KOPT-K1 (cell line): ENCODE data around the gene KCNQ1.

Experiments used
- H3K27ac ChIP-seq: fragments of 200-600 bp; sonication (generic); 2 replicates; pipeline ENCODE4 v1.5.1; 2016; ENCODE audit warnings: antibody characterized with exemption, mild to moderate bottlenecking, low read depth, low read length; ENCODE audit not compliant: poor library complexity, severe bottlenecking
- H3K36me3 ChIP-seq: fragments of 200-600 bp; sonication (generic); 2 replicates; pipeline ENCODE4 v1.5.1; 2017; ENCODE audit warnings: antibody characterized with exemption, mild to moderate bottlenecking, low read length, moderate library complexity; ENCODE audit not compliant: insufficient read depth
- H3K9me3 ChIP-seq: fragments of 200-600 bp; sonication (generic); 2 replicates; pipeline ENCODE4 v1.5.1; 2017; ENCODE audit warnings: antibody characterized with exemption, low read length, mild to moderate bottlenecking; ENCODE audit not compliant: insufficient read depth, poor library complexity, severe bottlenecking

Gene KCNQ1

GRCh38 chr11:2572491-2573239, 127.9 kb downstream of the KCNQ1 start:
- Histone ChIP-seq H3K27ac (no peak overlapping the region), H3K9me3 (no peaks in the 10 kb centered on the region), H3K36me3 (no peaks in the 10 kb centered on the region)

- Histone ChIP-seq H3K36me3 (no peaks in the 10 kb centered on the region), H3K27ac (no peak overlapping the region), H3K9me3 (no peaks in the 10 kb centered on the region)
These were observed 128.6 kb downstream of the KCNQ1 start for GRCh38 chr11:2573240-2574042.

GRCh38 chr11:2574043-2574552, 129.3 kb downstream of the KCNQ1 start:
- no peak overlapping the region for H3K27ac ChIP-seq
- no peaks in the 10 kb centered on the region for H3K9me3 ChIP-seq
- no peaks in the 10 kb centered on the region for H3K36me3 ChIP-seq

GRCh38 chr11:2574553-2575535, 130.0 kb downstream of the KCNQ1 start:
- no peaks in the 10 kb centered on the region for H3K9me3 ChIP-seq
- no peaks in the 10 kb centered on the region for H3K36me3 ChIP-seq
- H3K27ac ChIP-seq: no peak overlapping the region

- Histone ChIP-seq H3K9me3 (no peaks in the 10 kb centered on the region), H3K27ac (no peak overlapping the region), H3K36me3 (no peaks in the 10 kb centered on the region)
These were observed 130.8 kb downstream of the KCNQ1 start for GRCh38 chr11:2575591-2576051.

GRCh38 chr11:2576111-2576510, 131.3 kb downstream of the KCNQ1 start:
- H3K9me3 ChIP-seq: no peaks in the 10 kb centered on the region
- H3K36me3 ChIP-seq: no peaks in the 10 kb centered on the region
- no peak overlapping the region for H3K27ac ChIP-seq

GRCh38 chr11:2576549-2576948, 131.7 kb downstream of the KCNQ1 start:
- Histone ChIP-seq H3K27ac (no peak overlapping the region), H3K9me3 (no peaks in the 10 kb centered on the region), H3K36me3 (no peaks in the 10 kb centered on the region)

- Histone ChIP-seq H3K9me3 (no peaks in the 10 kb centered on the region), H3K27ac (no peak overlapping the region), H3K36me3 (no peaks in the 10 kb centered on the region)
These were observed 132.5 kb downstream of the KCNQ1 start for GRCh38 chr11:2577031-2577990.

- no peaks in the 10 kb centered on the region for H3K36me3 ChIP-seq
- H3K9me3 ChIP-seq: no peaks in the 10 kb centered on the region
- H3K27ac ChIP-seq: no peak overlapping the region
These were observed 133.5 kb downstream of the KCNQ1 start for GRCh38 chr11:2577991-2578928.

GRCh38 chr11:2578929-2579270, 134.1 kb downstream of the KCNQ1 start:
- Histone ChIP-seq H3K36me3 (no peaks in the 10 kb centered on the region), H3K27ac (no peak overlapping the region), H3K9me3 (no peaks in the 10 kb centered on the region)

- Histone ChIP-seq H3K36me3 (no peaks in the 10 kb centered on the region), H3K9me3 (no peaks in the 10 kb centered on the region), H3K27ac (no peak overlapping the region)
These were observed 134.7 kb downstream of the KCNQ1 start for GRCh38 chr11:2579315-2580060.

- H3K27ac ChIP-seq: no peak overlapping the region
- H3K36me3 ChIP-seq: no peaks in the 10 kb centered on the region
These were observed 135.2 kb downstream of the KCNQ1 start for GRCh38 chr11:2580061-2580421.

More at GRCh38 chr11:2580061-2580421, 135.2 kb downstream of the KCNQ1 start:
- H3K9me3 ChIP-seq: no peaks in the 10 kb centered on the region
